GM20000 (cell line): ENCODE results near the gene GLCE.

Source experiments
- DNase-seq: peaks from one replicate; pipeline ENCODE4 v3.0.0; 2012; ENCODE audit warnings: low spot score
- CTCF ChIP-seq: IDR thresholded peaks from 2 replicates; pipeline ENCODE4 v1.5.1; 2012; ENCODE audit warnings: mild to moderate bottlenecking, control low read depth; ENCODE audit errors: extremely low read depth, missing control alignments

GLCE gene

GRCh38 chr15:69275933-69276560, 115.6 kb downstream of the GLCE start:
- no peak for DNase-seq
- no peak for TF ChIP-seq CTCF

GRCh38 chr15:69277316-69277715, 116.9 kb downstream of the GLCE start:
- no peak for DNase-seq

GRCh38 chr15:69279636-69280035, 119.2 kb downstream of the GLCE start:
- no peak for TF ChIP-seq CTCF
- DNase-seq, result no peak

More at GRCh38 chr15:69277316-69277715, 116.9 kb downstream of the GLCE start:
- TF ChIP-seq CTCF, result no peak

GRCh38 chr15:69280783-69281182, 120.3 kb downstream of the GLCE start:
- no peak for TF ChIP-seq CTCF
- no peak for DNase-seq

- DNase-seq, result no peak
- no peak for TF ChIP-seq CTCF
Measured at GRCh38 chr15:69282104-69282743, 121.8 kb downstream of the GLCE start.

GRCh38 chr15:69285834-69286233, 125.4 kb downstream of the GLCE start:
- TF ChIP-seq CTCF, result no peak
- DNase-seq, result no peak

- no peak for DNase-seq
- no peak for TF ChIP-seq CTCF
Measured at GRCh38 chr15:69288011-69288410, 127.6 kb downstream of the GLCE start.
